NCI-H460 (cell line): ENCODE results near the gene SLC9A9. TPM values are rescaled to one million over a fixed set of nuclear protein-coding genes. Genes with fewer than 3 reads are reported as not detected.

Experiments
- DNase-seq: peaks from one replicate; pipeline ENCODE4 v3.0.0-alpha.2; 2016; ENCODE audit warnings: low read depth; ENCODE audit errors: extremely low read depth
- total RNA-seq: library from RNA; depleted of rRNA; stranded (reverse); fragments of >200 nt; shearing (Covaris generic); gene quantifications from 2 replicates; pipeline ENCODE4 v1.2.3, GENCODE V29; 2014

SLC9A9 gene
- total RNA-seq, 1 experiment from 2014 or later, result 1.1 TPM

DNA sequence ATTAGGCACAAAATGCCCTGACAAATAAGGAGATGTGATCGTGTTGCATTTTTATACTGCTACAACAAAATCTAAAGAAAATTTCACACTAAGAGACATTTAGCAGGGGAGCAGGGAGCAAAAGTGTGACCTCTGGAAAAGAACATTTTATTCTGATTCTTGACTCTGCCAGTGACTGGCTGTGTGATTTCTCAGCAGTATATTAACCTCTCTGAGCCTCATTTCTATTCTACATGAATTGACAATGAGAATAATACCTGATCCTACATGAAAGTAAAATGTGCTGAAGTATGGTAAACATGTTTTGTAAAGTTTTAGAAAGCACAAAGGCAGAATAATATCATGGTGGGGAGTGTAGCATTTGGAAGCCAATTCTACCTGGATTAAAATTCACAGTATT, 273.3 kb downstream of the SLC9A9 start:
- DNase-seq, result no peak

DNA sequence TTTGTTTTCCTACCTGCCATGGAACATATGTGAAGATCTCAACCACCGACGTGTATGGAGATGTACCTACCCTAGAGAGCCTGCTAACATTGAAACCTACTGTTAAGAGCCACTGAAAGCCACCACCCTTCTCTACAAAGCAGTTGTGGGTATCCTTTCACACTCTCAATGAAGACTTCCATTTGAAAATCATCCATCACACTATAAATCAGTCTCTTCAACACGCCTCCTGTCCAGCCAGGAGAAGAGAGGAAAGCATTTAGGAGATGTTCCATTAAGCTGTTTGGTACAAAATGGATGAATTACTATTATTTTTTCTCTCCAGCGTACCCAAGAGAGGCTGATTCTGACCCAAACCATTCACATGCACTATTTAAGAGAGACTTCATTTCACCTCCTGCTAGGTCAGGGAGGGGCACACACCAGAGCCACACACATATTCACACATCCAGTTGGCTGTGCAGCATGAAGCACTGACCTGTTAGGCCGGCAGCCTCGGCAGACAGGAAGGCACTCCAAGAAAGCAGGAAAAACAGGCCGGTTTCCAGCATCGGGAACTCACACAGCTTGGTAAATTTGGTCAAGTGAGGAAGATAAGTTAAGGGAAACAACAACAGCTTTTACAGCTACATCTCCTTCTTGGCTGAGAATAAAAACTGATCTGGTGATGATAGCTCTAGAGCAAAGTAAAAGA, 274.5 kb downstream of the SLC9A9 start:
- no peak for DNase-seq

DNA sequence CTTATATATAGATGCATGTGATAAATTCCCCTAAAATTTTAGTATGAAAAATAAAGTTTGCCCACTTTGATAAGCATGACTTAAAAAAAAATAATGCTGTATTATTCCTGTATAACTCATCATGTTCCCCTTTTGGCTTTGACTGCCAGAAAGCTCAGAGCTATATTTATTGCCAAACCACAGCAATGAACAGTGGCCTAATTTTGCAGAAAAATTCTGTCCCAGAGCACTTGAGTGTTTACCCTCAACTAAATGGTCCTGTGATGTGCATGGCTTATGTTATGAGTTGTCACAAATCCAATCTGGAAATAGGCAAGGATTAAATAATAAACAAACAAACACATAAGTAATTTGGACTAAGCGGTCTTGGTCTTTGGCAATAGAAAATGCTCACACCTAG, 276.7 kb downstream of the SLC9A9 start:
- no peak for DNase-seq

DNA sequence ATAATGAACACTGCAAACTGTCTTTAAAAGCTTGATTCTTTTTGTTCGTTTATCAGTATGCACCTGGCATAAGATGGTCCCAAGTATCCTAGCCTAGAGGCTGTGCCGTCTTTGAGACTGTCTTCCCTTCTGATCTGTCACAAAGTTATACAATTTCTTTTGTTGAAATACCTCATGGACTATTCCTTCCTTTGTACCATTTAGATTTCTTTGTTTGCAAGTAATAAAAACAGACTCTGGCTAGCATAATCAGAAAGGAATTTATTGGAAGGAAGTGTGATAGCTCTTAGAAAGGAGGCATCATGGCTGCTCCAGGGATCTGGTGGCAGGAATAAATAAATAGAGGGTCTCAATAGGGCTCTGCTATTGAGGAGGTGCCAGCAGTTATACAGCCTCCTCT, 280.4 kb downstream of the SLC9A9 start:
- no peak for DNase-seq

DNA sequence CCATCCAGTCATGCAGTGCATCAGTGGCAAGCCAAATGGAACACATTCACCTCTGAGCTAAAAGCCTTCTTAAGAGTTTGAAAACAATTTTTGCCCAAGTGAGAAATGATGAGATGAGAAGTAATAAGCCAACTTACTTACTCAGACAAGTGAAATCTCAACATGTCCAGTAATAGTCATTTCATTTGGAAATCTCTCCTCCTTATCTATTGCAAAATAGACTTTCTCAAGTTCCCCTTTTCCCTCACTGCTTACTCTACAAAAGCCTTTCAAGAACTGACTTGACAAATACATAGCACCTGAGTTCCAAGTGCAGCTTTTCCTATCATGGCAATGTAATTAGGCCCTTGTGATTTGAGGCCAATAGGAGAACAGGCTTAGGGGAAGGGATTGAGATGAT, 282.3 kb downstream of the SLC9A9 start:
- no peak for DNase-seq

DNA sequence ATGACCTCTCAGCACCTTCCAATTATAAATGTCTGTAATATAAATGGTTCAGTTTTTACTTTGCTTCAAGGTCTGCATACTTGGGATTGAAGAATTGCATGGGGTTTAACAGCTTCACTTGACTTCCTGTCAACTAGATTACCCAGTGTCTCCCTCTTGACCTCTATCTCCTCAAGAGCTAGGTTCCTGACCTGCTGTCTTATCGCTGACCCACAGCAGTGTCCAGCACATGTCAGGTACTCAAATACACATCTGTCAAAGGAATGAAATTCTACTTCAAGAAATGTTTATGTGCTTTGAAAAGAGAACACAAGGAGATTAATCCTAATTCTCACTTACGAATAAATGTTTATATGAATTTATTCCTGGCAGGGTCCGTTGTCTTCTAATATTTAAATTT, 284.5 kb downstream of the SLC9A9 start:
- DNase-seq, result no peak

DNA sequence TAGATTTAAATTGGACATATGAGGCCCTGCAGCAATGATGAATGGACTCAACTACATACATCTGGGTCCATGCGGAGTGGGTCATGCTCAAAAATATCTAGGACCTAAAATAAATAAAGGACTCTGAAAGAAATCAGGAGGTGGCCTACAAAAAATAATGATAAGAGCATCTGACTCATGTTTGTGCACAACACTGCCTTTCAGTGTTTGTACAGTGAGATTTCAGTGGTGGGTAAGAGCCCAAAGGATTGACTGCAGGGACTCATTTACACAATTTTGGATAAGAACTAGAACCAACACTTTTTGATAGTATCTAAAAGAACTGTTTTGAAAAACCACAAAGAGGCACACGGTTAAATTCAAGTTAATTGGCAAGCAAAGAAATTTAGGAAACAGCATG, 285.5 kb downstream of the SLC9A9 start:
- no peak for DNase-seq

DNA sequence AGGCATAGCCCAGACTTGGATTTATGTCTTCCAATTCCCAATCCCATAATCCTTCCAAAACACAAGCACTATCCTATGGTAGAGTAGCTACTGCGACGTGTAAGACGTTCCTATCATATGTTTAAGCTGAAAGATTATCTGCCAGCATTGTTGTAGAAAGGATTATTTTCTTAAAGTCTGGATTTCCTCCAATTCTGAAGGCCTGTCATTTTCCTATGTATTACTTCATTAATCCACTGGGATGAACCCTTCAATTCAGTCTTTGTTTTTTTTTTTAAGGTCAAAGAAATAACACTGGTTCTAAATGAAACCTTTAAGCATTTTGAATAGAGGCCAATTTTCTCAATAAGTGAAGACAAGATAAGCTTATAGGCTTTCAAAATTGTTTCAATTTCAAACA, 289.0 kb downstream of the SLC9A9 start:
- no peak for DNase-seq

DNA sequence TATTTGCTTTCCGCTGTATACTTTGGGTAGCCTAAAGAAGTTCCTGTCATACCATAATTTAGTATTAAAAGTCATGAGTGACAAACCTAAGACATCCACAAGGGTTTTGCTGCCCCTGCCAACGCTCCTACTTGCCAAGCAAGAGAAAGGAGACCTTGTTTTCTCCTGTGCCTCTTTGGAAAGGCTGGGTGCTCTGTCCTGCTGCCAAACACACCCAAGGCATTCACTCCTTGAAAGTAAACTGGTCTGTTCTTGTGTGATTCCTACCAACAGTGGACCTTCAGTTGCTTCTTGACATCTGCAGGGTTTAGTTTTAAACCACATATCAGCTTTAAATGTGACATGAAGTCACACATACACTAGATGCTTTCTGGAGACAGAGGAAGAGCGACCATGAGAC, 295.4 kb downstream of the SLC9A9 start:
- DNase-seq, result no peak

DNA sequence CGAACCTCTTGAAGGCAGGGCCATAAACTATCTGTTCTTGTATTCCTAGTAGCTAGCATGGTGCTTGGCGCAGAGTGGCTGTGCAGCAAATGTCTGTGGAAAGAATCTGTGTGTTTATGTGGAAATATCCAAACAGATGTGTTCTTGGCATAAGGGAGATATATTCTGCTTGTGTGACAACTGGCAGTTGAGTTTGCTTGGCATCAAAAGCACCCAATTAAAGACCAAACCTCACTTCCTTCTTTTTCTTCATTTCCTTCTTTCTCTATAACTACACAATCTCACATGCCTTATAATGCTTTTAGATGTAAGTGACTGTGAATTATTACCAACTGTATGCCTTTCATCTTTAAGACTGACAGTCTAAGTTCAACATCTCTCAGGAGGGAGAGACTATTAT, 296.5 kb downstream of the SLC9A9 start:
- no peak for DNase-seq

DNA sequence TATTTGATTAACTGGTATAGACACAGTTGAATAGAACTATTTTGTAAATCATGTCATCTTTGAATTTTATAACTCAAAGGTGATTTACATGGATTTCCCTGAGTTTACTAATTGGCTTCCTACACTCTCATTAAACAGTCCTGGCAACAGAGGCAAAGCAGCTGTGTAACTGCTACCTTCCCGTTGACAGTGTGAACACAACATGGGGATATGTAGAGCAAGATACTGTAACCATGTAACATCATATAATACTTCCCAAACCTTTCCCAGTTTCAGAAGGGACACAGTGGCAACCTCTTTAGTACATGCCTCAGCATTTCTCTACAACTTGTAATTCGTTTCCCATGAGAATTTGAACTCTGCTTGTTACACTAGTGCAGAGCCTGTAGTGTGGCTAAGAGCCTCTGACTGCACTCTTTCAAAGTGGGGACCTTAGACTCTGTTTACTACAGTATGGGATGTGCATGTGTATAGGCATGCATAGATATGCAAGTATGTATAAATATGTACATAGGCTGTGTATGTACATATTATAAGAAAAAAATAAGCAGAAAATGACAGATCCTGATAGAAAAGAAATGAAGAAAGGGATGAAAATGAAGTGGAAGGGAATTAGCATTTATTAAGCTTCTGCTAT, 299.3 kb downstream of the SLC9A9 start:
- DNase-seq, result no peak

DNA sequence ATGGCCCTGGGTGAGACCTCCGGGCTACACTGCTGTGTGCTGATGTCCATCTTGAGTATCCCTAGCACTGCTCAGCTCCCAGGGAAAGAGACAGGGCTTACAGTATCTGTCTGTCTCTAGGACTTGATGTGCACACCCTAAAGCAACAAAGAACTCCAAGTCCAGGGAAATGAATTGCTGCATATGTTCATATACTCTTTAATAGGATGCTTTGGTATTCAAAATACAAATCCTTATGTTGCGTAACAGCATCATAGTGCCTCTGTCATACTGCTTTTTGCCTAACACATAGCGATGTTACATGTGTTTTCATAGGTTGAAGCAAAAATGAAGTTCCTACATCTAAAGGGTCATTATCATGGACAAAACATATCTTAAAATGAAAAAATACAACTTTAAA, 299.9 kb downstream of the SLC9A9 start:
- no peak for DNase-seq

DNA sequence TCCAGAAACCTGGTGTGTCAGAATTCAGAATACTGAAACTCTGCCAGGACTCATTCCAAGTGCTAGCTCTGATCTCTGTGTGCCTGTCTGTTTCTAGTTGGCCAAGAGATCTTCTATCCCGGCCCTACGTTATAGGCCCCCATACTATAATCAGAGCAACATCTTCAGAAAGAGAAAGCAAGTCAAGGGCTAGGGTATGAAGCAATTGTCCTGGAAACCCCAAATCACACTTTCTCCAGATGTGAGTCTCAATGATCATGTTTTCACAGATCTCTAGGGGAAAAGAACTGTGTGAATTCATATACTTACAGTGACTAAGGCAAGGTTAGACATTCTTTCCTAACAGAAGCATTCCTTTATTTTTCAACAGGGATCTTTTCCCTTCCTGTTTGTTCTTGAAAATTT, 309.7 kb downstream of the SLC9A9 start:
- no peak for DNase-seq

DNA sequence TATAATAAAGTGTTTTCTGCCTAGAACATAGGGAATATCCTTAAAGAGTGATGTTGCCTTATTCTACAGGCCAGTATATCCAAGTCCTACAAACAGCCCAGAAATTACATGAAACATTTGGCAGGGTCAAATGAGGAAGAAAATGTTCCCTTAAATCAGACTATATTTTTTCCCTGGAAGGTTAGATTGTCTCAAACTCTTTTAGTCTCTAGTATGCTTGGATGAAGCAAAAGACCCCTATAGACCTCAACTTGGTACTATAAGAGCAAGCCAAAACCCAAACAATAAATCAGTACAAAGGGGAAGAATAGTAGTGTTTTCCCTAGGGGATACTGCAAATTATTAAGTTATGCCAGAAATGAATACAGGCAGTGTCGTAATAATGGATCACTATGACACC, 310.2 kb downstream of the SLC9A9 start:
- DNase-seq, result no peak

DNA sequence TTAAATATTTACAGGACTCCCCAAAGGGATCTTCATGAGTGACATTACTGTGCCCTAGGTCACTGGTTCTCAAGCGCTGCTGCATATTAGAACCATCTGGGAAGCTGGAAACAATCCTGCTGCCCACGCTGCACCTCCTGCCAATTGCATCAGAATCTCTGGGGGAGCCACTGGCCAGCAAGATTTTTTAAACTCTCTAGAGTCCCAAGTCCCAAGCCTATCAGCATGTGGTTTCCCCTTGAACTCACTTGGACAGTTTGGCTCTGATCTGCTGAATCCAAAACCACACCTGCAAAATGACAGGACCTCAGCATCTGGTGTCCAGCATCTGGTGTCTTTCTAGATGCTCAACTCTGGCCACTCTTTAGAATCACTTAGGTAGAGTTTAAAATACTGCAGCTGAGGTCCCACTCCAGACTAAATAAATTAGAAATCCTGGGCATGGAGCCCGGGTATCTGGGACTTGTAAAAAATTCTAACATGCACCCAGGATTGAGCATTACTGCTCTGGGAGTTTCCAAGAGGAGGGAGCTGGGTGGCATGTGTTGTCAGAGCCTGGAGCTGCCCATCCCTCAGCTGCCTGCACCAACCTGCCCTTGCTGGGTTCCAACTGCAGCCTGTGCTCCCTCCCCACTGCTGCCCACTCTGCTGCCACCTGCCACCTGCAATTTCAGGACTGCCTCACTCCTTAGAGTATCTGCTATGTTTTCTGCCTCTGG, 311.3 kb downstream of the SLC9A9 start:
- no peak for DNase-seq

DNA sequence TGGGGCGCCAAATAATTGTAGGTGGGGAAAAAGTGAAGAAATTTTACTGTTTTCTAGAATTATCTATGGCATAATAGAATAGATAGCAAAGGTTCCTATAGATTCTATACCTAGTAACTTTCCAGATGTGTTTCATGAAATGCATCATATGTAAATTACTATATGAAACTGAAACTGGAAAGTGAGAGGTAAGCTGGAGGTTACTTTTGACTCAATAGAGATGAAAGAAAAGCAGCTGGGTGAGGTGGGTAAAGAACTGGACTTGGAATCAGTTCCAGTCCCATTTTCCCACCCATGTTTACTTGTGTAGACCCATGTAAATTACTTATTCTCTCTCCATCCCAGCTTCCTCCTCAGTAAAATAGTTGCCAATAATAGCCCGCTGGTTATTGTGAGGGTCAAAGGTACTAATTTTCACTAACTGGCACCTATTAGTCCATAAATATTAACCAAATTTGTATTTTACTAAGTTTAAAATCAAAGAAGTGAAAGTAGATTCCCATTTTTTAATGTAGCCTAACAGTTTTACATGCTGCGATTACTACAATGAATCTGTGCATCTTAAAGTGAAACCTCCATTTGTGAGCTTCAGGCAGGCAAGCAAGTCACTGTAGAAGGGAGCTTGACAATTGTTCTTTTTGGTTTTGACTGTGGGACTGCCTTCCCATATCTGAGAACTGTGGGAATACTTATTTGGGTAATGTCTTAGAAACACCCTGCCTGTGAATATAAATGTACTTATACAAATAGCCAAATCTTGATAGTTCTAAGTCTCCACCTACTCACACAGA, 312.1 kb downstream of the SLC9A9 start:
- DNase-seq, result no peak

DNA sequence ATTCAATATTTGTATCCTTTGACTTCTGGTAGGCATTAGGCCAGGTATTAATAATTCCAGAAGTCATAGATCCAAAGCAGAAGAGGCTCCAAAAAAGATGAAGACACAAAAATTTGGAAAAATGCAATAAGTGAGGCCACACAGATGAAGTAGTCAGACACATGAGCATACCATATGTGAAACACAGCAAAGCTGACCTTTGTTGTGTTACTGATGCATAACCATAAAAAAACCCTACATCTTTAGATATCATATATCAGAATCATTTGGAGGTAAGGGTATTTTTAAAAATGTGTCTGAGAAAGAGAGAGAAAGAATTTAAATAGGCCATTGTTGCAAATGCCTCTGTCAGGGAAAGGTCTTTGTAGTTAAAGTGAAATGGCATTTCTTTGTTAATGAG, 314.9 kb downstream of the SLC9A9 start:
- no peak for DNase-seq

DNA sequence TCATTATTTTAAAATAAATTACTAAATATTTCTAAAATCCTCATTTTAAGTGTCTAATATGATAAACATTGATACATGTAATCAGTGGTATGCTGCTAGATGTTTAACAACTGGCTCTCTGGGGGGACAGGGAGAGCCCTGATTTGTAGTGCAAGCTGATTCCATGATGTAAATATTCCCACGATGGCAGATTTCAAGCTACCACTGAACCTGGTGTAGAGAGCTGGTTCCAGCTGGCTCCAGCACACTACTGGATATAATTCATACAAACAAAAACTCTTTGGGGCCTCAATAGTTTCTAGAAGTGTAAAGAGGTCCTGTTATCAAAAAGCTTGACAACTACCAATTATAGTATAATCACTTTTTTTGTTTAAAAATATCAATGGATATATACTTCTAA, 316.2 kb downstream of the SLC9A9 start:
- DNase-seq, result no peak

DNA sequence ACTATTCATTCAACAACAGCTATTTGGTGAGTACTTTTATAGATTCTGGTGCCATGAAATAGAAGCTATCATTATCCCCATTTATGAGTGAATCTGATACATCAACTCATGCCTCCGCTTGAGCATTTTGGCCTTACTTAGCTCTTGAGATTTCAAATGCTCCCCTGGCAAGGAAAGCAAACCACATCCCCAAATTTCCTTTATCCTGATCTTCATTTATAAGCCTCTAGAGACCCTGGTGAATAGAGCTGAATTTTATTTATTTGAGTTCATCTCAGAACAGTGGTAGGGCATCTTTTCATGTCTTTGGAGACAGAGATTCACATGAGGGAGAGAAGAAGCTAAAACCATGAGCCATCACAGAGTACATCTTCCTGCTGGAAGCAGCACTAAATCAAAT, 317.2 kb downstream of the SLC9A9 start:
- DNase-seq, result no peak

DNA sequence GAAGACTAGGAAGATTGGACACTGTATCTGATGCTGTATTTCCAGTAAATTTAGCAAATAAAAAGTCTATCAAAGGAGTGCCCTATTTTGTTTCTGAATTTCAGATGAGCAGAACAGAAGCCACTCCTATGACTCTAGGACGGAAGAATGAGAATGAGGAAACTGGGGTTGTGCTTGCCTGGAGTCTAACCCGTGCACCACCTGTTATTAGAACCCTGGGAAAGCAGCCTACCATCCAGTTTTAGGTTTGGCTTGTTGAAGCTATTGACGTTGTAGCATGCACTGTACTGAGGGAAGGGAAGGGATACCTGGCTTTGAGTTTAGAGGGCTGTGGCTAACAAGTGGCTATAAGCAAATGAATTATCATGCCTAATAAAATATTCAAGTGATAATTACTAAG, 318.5 kb downstream of the SLC9A9 start:
- no peak for DNase-seq

DNA sequence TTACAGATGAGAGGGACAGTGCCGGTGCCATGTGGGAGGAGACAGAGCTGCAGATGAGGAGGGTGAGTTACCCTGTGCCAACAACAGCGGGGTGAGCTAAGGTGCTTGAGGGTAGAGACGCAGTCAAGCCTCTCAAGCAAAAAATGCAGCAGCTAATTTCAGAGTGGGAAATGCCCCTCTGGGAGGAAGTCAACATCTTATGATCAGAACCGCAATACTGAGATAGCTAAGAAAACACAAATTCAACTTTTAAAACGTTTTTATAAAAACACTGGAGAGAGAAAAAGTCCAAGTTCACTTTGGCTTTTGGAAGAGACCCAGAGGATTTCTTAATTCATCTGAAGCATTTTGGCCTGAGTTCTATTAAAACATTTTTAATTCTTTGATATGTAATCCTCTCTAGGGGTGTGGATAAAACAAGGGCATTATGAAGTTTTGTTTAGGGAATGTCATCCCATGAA, 319.2 kb downstream of the SLC9A9 start:
- no peak for DNase-seq
